H9 (cell line): Measurements from ENCODE around the gene EPB41L4A. TPM values are rescaled to one million over a fixed set of nuclear protein-coding genes. Genes with fewer than 3 reads are reported as not detected.

ENCODE experiments used
- DNase-seq: peaks from one replicate; pipeline ENCODE4 v3.0.0-alpha.2; 2017
- H2AFZ ChIP-seq: one replicate; pipeline ENCODE4 v1.6.1; 2013; ENCODE audit warnings: mild to moderate bottlenecking, low read length, control low read depth, moderate library complexity
- H2AK5ac ChIP-seq: 2 replicates; pipeline ENCODE4 v1.6.1; 2013; ENCODE audit warnings: low read length, control low read depth, mixed read lengths; ENCODE audit not compliant: insufficient read length
- H2BK120ac ChIP-seq: one replicate; pipeline ENCODE4 v1.6.1; 2013; ENCODE audit warnings: low read depth, mild to moderate bottlenecking, low read length, control low read depth, inconsistent platforms; ENCODE audit not compliant: poor library complexity, severe bottlenecking
- H2BK12ac ChIP-seq: 2 replicates; pipeline ENCODE4 v1.6.1; 2013; ENCODE audit warnings: low read length, control low read depth, mixed read lengths, low read depth; ENCODE audit not compliant: insufficient read length
- H2BK15ac ChIP-seq: 2 replicates; pipeline ENCODE4 v1.6.1; 2013; ENCODE audit warnings: low read depth, low read length, control low read depth
- H2BK20ac ChIP-seq: one replicate; pipeline ENCODE4 v1.6.1; 2013; ENCODE audit warnings: low read depth, mild to moderate bottlenecking, low read length, control low read depth, inconsistent platforms; ENCODE audit not compliant: poor library complexity, severe bottlenecking
- H2BK5ac ChIP-seq: 2 replicates; pipeline ENCODE4 v1.6.1; 2013; ENCODE audit warnings: low read length, control low read depth, mixed read lengths; ENCODE audit not compliant: insufficient read length
- H3K14ac ChIP-seq: 2 replicates; pipeline ENCODE4 v1.6.1; 2013; ENCODE audit warnings: low read length, control low read depth; ENCODE audit not compliant: insufficient read depth
- H3K18ac ChIP-seq: 2 replicates; pipeline ENCODE4 v1.6.1; 2013; ENCODE audit warnings: low read depth, mild to moderate bottlenecking, mixed read lengths, low read length, control low read depth; ENCODE audit not compliant: insufficient read length
- H3K23ac ChIP-seq: 2 replicates; pipeline ENCODE4 v1.6.1; 2013; ENCODE audit warnings: low read length, control low read depth, mixed read lengths, low read depth; ENCODE audit not compliant: insufficient read length
- H3K23me2 ChIP-seq: 2 replicates; pipeline ENCODE4 v1.6.1; 2013; ENCODE audit warnings: low read depth, mild to moderate bottlenecking, mixed read lengths, low read length, control low read depth; ENCODE audit not compliant: insufficient read length, poor library complexity, severe bottlenecking
- H3K27ac ChIP-seq: 2 replicates; pipeline ENCODE4 v1.5.1; 2013; ENCODE audit warnings: low read length, control low read depth, mixed read lengths, low read depth; ENCODE audit not compliant: insufficient read length
- H3K27me3 ChIP-seq: 2 replicates; pipeline ENCODE4 v1.6.1; 2013; ENCODE audit warnings: low read length, control low read depth, inconsistent platforms; ENCODE audit not compliant: insufficient read depth
- H3K4ac ChIP-seq: 2 replicates; pipeline ENCODE4 v1.6.1; 2013; ENCODE audit warnings: low read depth, mild to moderate bottlenecking, control low read depth, inconsistent platforms, low read length, moderate library complexity
- H3K4me1 ChIP-seq: 2 replicates; pipeline ENCODE4 v1.6.1; 2013; ENCODE audit warnings: low read length, control low read depth, inconsistent platforms; ENCODE audit not compliant: insufficient read depth
- H3K4me2 ChIP-seq: 2 replicates; pipeline ENCODE4 v1.6.1; 2013; ENCODE audit warnings: low read length, control low read depth, mixed read lengths; ENCODE audit not compliant: insufficient read length, insufficient read depth
- H3K56ac ChIP-seq: 2 replicates; pipeline ENCODE4 v1.6.1; 2013; ENCODE audit warnings: low read depth, mild to moderate bottlenecking, mixed read lengths, low read length, control low read depth; ENCODE audit not compliant: insufficient read length
- H3K79me1 ChIP-seq: 2 replicates; pipeline ENCODE4 v1.6.1; 2013; ENCODE audit warnings: low read depth, mild to moderate bottlenecking, moderate library complexity, low read length, control low read depth, inconsistent platforms; ENCODE audit not compliant: insufficient read depth, poor library complexity, severe bottlenecking
- H3K79me2 ChIP-seq: 2 replicates; pipeline ENCODE4 v1.6.1; 2013; ENCODE audit warnings: low read length, control low read depth, inconsistent platforms; ENCODE audit not compliant: insufficient read depth
- H3K9ac ChIP-seq: 2 replicates; pipeline ENCODE4 v1.6.1; 2013; ENCODE audit warnings: low read length, control low read depth, mixed read lengths; ENCODE audit not compliant: insufficient read length; ENCODE audit errors: extremely low read depth
- H3K9me3 ChIP-seq: one replicate; pipeline ENCODE4 v1.6.1; 2013; ENCODE audit warnings: low read depth, low read length, inconsistent platforms; ENCODE audit not compliant: control insufficient read depth
- H3T11ph ChIP-seq: one replicate; pipeline ENCODE4 v1.6.1; 2013; ENCODE audit warnings: mild to moderate bottlenecking, low read length, control low read depth, inconsistent platforms
- H4K20me1 ChIP-seq: one replicate; pipeline ENCODE4 v1.6.1; 2013; ENCODE audit not compliant: control insufficient read depth, insufficient read length, insufficient read depth
- H4K5ac ChIP-seq: 2 replicates; pipeline ENCODE4 v1.6.1; 2013; ENCODE audit warnings: low read depth, mild to moderate bottlenecking, mixed read lengths, low read length, control low read depth; ENCODE audit not compliant: insufficient read length
- H4K8ac ChIP-seq: replicated peaks from 2 replicates; pipeline ENCODE4 v1.6.1; 2013; ENCODE audit warnings: low read length, control low read depth, mixed read lengths, low read depth; ENCODE audit not compliant: insufficient read length
- H4K91ac ChIP-seq: 2 replicates; pipeline ENCODE4 v1.6.1; 2013; ENCODE audit warnings: low read depth, mild to moderate bottlenecking, moderate library complexity, mixed read lengths, low read length, control low read depth; ENCODE audit not compliant: insufficient read length
- H3K27ac Mint-ChIP-seq, 3 experiments: 2 replicates in 2 of 3; 3 replicates in 1 of 3; pipeline ENCODE4 v1.8.0; 2020 to 2021; ENCODE audit warnings: mixed read lengths in 3 of 3, mild to moderate bottlenecking in 1 of 3, moderate library complexity in 1 of 3
- H3K27me3 Mint-ChIP-seq: 2 replicates; pipeline ENCODE4 v1.8.0; 2021; ENCODE audit warnings: low read depth, mild to moderate bottlenecking, moderate library complexity, mixed read lengths
- H3K36me3 Mint-ChIP-seq, 3 experiments: 2 replicates in 2 of 3; 3 replicates in 1 of 3; pipeline ENCODE4 v1.8.0; 2020 to 2021; ENCODE audit warnings: low read depth in 3 of 3, mixed read lengths in 3 of 3; ENCODE audit not compliant: insufficient read depth in 1 of 3
- H3K4me1 Mint-ChIP-seq, 2 experiments: 2 replicates each; pipeline ENCODE4 v1.8.0; 2020; ENCODE audit warnings: mixed read lengths in 2 of 2
- H3K4me3 Mint-ChIP-seq, 2 experiments: 2 replicates in 1 of 2; 3 replicates in 1 of 2; pipeline ENCODE4 v1.8.0; 2020 to 2021; ENCODE audit warnings: mild to moderate bottlenecking in 2 of 2, mixed read lengths in 2 of 2, moderate library complexity in 1 of 2
- H3K9me3 Mint-ChIP-seq, 2 experiments: 2 replicates in 1 of 2; 3 replicates in 1 of 2; pipeline ENCODE4 v1.8.0; 2020; ENCODE audit warnings: mild to moderate bottlenecking in 2 of 2, mixed read lengths in 2 of 2, moderate library complexity in 1 of 2
- CTCF ChIP-seq: fragments of 200-600 bp; sonication (generic); conservative IDR thresholded peaks from 3 replicates; pipeline ENCODE4 v1.8.0; 2021; ENCODE audit warnings: antibody characterized with exemption, mild to moderate bottlenecking
- WGBS: extraction: QIAGEN DNeasy Blood & Tissue Kit; methylation state at CpG from one replicate; pipeline ENCODE4 v1.1.7; 2013; ENCODE audit warnings: missing lambda C conversion rate, low lambda C conversion rate, mixed read lengths; ENCODE audit not compliant: insufficient read length; ENCODE audit errors: extremely low coverage; 5-methylcytosine and 5-hydroxymethylcytosine counted together
- total RNA-seq: library from RNA; stranded (reverse); gene quantifications from 2 replicates; pipeline ENCODE4 v1.2.1, GENCODE V29; 2021

Gene EPB41L4A
- total RNA-seq, 1 experiment from 2014 or later, result 4.9 TPM

DNA sequence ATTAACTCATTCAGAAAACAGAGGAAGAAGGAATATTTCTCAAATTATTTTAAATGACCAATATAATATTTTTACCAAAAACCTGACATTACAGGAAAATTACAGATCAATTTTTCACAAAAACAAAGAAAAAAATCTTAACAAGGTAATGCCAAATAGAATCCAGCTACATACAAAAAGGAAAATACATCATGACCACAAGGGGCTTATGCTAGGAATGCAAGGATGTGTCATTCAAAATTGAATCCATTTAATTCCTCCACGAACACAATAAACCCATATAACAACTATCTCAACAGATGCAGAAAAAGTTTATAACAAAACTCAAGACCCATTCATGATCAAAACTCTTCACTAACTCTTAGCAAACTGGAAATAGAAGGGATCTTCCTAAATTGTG is 239.8 kb downstream of the EPB41L4A start:
- H3K27ac Mint-ChIP-seq, result no peak overlapping the region
- no peak overlapping the region for H2BK12ac ChIP-seq
- H2BK15ac ChIP-seq, result no peak overlapping the region
- no peaks in the 10 kb centered on the region for H3K79me1 ChIP-seq
- no peaks in the 10 kb centered on the region for H3K27me3 Mint-ChIP-seq
- H4K8ac ChIP-seq, result no peak overlapping the region
- no peak overlapping the region for H2BK120ac ChIP-seq
- H2AFZ ChIP-seq, result no peak overlapping the region
- no peak overlapping the region for H2BK5ac ChIP-seq
- no peak overlapping the region for H3T11ph ChIP-seq
- H4K5ac ChIP-seq, result no peak overlapping the region
- H4K20me1 ChIP-seq, result no peaks in the 10 kb centered on the region
- H2BK20ac ChIP-seq, result no peak overlapping the region
- no peak overlapping the region for H3K23ac ChIP-seq
- WGBS, result no CpG with 5 or more reads among the region's 1 CpG
- H3K4me1 Mint-ChIP-seq, result peaks cover 10 to 16% of the 10 kb centered on the region in 2 experiments
- H3K9me3 ChIP-seq, result no peaks in the 10 kb centered on the region
- no peak overlapping the region for H3K4me2 ChIP-seq
- H3K27ac ChIP-seq, result no peak overlapping the region
- H3K56ac ChIP-seq, result no peak overlapping the region
- H2AK5ac ChIP-seq, result no peak overlapping the region
- H3K4me3 Mint-ChIP-seq, result no peak overlapping the region
- no peaks in the 10 kb centered on the region for H3K79me2 ChIP-seq
- no peak overlapping the region for H3K4ac ChIP-seq
- no peaks in the 10 kb centered on the region for H3K27me3 ChIP-seq
- no peak overlapping the region for H3K14ac ChIP-seq
- no peaks in the 10 kb centered on the region for H3K9me3 Mint-ChIP-seq
- H3K23me2 ChIP-seq, result no peaks in the 10 kb centered on the region
- DNase-seq, result no peak
- peak; percentile 30; the same call in 1 of the 3 replicates for TF ChIP-seq CTCF
- no peak overlapping the region for H3K18ac ChIP-seq
- no peak overlapping the region for H3K9ac ChIP-seq
- no peak overlapping the region for H4K91ac ChIP-seq
- no peaks in the 10 kb centered on the region; the same call in 1 of the 2 replicates for H3K4me1 ChIP-seq
- no peaks in the 10 kb centered on the region for H3K36me3 Mint-ChIP-seq
